GM18909 (cell line): Measurements from ENCODE around the gene HPS3.
A peak's percentile ranks its signal among the peaks of the same experiment; 100 is the strongest.
"Not testable (repeated sequence)": the region's sequence is repeated elsewhere in the genome, so short reads cannot be mapped to it uniquely, and the experiment has no call there.

Source experiments
- ATAC-seq: cut with Tn5 transposase; IDR thresholded peaks from one replicate; pipeline ENCODE4 v1.9.1; 2021; ENCODE audit warnings: mild to moderate bottlenecking; ENCODE audit not compliant: unreplicated experiment, poor library complexity

The HPS3 gene

DNA sequence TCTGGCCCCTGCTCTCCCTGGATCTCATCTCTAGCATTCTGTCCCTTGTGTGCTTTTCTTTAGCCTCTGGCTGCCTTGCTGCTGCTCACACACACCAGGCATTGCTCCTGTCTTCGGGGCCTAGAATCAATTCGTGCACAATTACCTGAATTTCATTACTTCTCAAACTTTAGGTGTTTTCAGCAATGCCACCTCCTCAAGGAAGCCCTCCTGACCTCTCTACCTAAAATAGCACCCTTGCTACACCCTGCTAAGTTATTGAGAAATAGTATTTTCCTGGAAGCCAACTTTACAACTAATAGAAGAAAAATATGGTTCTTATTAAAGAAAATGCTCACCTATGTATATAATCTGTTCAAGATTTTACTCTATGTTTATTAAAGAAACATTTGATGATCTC, 51.7 kb downstream of the HPS3 start:
- ATAC-seq: no peak

DNA sequence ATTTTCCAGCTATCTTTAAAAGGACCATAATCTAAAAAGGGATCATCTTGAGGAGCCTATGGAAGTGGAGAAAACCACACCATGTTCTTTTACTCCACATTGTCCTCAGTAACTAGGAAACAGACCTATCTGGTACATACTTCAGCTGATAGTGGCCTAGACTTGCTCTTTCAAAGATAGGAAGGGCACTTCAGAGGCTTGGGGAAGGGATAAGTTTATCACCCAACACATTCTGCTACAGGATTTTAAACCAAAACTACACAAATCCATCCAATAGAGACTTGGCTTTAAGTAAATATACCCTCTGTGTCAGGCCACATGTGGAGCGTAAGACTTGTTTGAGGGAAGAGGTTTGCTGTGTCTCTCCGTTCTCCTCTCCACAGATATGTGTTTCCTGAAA, 56.8 kb downstream of the HPS3 start:
- ATAC-seq: no peak

GRCh38 chr3:149186721-149187120, 57.3 kb downstream of the HPS3 start:
- ATAC-seq: no peak

DNA sequence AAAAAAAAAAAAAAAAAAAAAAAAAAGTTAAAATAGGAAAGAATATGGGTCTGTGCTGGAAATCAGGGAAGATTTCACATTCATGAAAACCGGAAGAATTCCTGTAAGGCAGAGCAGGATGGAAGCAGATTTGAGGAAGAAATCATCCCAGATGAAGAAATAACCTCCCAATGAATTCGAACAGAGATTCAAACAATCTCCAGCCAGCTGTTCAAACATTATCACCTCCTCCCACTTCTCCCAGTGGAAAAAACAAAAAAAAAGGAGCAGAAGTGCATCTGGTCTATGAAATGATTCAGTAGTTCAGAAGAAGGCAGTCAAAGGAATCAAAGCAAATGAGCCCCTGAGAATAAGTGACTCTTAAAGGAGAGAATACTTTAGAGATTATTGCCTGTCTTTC, 59.1 kb downstream of the HPS3 start:
- ATAC-seq: no peak

- no peak for ATAC-seq
These were observed 65.8 kb downstream of the HPS3 start for GRCh38 chr3:149195221-149195620.

- not testable (repeated sequence) for ATAC-seq
These were observed 67.6 kb downstream of the HPS3 start for GRCh38 chr3:149196805-149197592.

DNA sequence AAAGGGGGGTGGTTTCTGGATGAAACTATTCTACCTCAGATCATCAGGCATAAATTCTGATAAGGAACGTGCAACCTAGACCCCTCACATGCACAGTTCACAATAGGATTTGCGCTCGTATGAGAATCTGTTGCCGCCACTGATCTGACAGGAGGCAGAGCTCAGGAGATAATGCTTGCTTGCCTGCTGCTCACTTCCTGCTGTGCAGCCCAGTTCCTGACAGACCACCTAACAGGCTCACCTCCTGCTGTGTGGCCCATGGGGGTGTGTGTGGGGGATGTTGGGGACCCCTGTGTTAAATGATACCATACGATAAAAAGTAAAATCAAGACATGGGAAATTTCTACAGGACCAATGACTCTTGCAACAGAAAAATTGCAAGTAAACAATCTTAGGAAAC, 68.2 kb downstream of the HPS3 start:
- ATAC-seq: no peak

DNA sequence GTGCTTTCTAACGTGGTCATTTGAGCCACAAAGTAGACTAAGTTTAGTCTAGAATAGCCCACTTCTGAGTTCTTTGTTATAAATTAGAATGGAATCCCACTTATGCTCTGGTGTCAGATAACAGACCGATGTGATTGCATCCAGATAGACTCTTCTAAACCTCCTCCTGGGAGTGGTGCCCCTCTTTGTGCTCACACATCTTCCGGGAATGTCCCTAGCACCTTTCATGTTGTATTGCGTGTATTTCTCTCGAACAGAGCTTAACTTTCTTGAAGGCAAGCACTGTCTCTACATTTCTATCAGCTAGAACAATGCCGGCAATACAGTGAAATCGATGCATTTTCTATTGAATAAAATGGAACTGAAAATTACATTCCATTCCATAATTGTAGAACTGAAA, 69.2 kb downstream of the HPS3 start:
- no peak for ATAC-seq

DNA sequence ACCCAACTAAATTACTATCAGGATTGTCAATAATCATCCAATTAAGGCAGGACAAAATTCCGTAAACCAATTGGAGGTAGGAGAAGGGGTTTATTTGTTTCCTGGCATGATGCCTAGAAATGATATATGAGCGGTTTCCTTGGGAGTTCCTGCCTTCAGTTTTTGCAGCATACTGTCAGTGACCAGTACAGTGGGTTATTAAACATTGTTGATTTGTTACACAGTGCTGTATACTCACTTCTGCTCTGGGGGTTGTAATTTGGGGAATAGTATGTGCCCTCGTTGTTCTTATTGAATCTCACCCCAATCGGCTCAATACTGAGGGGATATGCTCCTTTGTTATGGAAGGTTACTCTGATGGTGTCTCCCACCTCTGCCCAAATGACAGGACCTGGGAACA, 70.0 kb downstream of the HPS3 start:
- no peak for ATAC-seq

DNA sequence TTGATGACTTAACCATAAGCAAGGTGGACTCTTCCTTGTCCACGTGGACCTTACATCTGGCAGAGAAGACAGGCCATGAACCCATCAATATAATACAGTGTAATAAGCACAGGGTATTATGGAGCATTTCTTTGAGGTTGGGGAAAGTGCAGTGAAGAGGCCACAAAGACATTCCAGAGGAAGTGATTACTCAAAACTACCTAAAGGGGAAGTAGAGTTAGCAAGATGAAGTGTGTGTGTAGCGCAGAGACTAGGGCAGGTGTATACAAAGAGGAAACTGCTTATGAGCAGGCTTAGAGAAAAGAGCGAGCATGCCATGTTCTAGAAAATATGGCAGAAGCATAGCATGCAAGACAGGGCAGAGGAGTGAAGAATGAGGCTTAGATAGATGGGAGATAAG, 74.3 kb downstream of the HPS3 start:
- peak; percentile 98 for ATAC-seq

DNA sequence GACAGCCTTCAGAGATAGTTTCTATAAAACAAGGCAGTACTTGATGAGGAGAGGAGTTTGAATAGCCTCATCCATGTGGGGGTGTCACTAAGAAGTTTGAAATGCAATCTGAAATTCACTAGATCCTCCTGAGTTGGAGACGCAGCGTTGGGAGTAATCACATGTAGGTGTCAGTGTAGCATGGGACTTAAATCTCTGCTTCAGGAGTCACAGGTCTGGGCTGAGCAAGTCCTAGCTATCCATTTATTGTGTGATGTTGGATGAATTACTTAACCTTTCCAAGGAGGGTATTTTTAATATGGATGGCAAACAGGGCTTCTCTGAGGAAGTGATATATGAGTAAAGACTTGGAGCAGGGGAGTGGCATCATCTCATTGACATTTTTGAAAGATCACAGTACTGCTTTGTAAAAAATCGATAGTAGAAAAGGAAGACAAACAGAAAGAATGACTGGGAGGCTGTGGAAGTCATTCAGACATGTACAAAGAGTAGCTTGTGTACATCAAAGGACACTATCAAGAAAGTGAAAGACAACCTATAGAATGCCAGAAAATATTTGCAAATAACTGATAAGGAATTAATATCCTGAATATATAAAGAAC, 75.1 kb downstream of the HPS3 start:
- no peak for ATAC-seq

GRCh38 chr3:149207475-149207874, 78.0 kb downstream of the HPS3 start:
- ATAC-seq: no peak

DNA sequence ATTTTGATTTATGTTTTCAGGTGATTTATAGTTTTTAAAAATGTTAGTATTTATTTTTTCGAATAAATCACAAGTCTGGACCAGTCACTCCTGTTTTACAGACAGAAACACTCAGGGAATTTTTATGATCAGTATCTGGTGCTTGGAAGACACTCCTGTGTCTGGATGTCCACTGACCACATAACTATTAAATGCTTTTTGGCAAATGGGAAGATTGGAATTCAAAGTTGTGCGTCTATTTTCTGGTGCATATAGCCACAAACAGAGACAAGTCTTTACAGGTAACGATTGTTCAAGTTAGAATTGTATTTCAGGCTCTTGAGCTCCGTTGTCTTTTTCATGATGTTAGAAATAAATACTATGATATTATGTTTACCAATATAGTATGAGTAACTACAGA, 80.0 kb downstream of the HPS3 start:
- no peak for ATAC-seq

DNA sequence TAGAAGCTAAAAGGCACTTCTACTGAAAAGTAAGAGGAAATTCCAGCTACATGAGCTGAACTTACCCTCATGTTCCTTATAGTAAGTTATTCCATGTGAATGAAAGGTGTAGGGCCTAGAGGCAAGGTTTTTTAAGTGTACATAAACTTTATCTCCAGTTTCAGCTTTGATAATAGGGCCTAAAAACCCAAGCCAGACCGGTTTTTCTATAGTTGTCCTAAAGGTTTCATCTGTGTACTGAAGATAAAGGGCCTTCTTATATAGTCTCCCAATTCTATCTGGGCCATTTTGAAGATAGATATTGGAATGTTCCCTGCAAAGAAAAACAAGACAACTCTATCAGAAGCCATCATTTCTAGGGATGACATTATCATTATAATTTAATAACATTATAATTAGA, 82.9 kb downstream of the HPS3 start:
- no peak for ATAC-seq

DNA sequence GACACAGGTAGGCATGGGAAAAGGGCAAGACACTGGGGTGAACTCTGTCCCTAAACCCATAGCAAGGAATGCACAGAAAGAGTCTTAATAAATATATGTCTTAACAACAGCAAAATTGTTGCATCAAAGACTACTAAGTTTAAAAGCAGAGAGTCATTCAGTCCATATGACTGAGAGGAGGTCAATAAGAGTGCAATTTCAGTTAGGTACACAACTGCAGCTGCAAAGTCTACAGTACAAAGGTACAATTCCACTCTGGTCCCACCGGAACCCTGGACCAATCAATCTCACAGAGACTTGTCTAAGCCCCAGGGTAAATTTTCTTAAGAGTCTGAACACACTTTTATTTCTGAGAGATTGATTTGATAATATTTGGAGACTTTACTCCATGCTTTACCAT, 85.3 kb downstream of the HPS3 start:
- no peak for ATAC-seq

GRCh38 chr3:149215515-149215914, 86.1 kb downstream of the HPS3 start:
- ATAC-seq: no peak

- no peak for ATAC-seq
These were observed 86.9 kb downstream of the HPS3 start for GRCh38 chr3:149216193-149216869.

DNA sequence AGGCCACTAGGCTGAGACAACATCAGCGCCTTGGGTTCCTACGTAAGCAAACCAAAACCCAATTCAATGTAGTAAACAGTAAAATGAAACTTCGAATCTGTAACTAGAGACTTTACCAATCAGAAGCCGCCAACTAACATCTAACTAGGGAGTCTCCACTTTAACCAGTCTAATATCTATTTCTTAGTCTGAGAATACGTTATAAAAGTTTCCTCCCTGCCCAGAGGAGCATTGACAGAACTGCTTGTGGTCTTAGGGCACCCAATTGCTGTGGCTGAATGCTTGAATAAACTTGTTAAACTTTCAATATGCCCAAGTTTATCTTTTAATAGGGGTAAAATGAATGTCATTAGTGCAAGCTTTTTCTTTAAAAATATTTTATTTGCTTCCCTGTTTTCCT, 87.9 kb downstream of the HPS3 start:
- no peak for ATAC-seq

GRCh38 chr3:149219380-149220121, 90.1 kb downstream of the HPS3 start:
- ATAC-seq: not testable (repeated sequence)

GRCh38 chr3:149221783-149222517, 92.5 kb downstream of the HPS3 start, which contains the start of gene CP:
Gene CP (minus strand): TSS chr3:149221829. CDS start chr3:149221792, 37 bp downstream.
- ATAC-seq: no peak
